Astrocyte (in vitro differentiated cells and primary cell): Measurements from ENCODE around the gene FAM131C.

Experiments used
- EZH2 ChIP-seq: IDR thresholded peaks from 2 replicates; pipeline ENCODE4 v1.6.1; 2012; ENCODE audit warnings: mild to moderate bottlenecking, low read length, inconsistent platforms; ENCODE audit not compliant: insufficient read depth
- TF ChIP-seq, protein P1 (sequence below): IDR thresholded peaks from 2 replicates; pipeline ENCODE4 v1.5.1; 2011; ENCODE audit warnings: low read depth, mild to moderate bottlenecking, inconsistent platforms, low read length, moderate library complexity; ENCODE audit not compliant: insufficient read depth

DNA sequence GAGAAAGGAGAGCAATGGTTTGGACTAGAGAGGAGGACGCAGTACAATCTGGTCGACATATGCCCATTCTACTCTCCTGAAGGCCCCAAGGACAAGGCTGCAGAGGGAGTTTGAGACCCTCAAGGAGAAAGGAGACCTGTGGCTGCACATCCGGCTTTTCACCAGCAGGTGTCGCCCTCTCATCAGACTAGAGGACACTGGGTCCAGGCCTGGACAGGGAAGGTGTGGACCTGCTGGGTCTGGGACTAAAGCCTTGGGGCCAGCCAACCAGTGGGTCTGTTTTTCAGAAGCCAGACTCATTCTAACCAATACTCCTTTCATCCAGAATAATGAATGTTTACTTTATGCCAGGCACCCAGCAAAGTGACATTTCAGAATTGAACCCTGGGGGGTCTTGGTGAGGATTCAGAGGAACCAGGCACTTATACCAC, 64.4 kb downstream of the FAM131C start:
- TF ChIP-seq EZH2 = no peak
- TF ChIP-seq, protein P1, sequence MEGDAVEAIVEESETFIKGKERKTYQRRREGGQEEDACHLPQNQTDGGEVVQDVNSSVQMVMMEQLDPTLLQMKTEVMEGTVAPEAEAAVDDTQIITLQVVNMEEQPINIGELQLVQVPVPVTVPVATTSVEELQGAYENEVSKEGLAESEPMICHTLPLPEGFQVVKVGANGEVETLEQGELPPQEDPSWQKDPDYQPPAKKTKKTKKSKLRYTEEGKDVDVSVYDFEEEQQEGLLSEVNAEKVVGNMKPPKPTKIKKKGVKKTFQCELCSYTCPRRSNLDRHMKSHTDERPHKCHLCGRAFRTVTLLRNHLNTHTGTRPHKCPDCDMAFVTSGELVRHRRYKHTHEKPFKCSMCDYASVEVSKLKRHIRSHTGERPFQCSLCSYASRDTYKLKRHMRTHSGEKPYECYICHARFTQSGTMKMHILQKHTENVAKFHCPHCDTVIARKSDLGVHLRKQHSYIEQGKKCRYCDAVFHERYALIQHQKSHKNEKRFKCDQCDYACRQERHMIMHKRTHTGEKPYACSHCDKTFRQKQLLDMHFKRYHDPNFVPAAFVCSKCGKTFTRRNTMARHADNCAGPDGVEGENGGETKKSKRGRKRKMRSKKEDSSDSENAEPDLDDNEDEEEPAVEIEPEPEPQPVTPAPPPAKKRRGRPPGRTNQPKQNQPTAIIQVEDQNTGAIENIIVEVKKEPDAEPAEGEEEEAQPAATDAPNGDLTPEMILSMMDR = peak; percentile 98
